Measurements from ENCODE around the gene DNAH8.
"Not testable (repeated sequence)": the region's sequence is repeated elsewhere in the genome, so short reads cannot be mapped to it uniquely, and the experiment has no call there.

The DNAH8 gene

DNA sequence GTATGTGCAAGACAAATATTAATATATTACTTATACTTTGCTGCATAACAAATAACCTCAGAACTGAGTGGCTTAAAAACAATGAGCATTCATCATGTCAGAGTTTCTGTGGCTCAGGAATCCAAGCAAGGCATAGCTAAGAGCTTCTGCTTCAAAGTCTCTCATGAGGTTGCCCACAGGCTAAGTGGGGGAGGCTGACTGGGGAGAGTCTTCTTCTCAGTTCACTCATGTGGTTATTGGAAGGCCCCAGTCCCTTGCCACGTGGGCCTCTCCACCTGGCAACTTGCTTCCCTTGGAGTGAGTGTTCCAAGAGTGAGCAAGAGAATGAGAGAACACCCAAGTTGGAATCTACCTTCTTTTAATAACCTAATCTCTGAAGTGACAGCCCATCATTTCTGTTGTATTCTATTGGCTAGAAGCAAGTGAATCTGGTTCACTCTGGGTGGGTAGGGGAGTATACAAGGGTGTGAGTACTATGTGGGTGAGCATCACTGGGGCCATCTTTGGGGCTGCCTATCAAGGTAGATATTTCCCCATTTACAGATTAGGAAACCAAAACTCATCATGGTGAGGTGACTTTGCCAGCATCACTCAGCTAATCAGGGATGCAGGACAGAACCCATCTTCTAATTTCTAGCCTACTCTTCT, 36.0 kb downstream of the DNAH8 start:
- no peak for DNase-seq

DNA sequence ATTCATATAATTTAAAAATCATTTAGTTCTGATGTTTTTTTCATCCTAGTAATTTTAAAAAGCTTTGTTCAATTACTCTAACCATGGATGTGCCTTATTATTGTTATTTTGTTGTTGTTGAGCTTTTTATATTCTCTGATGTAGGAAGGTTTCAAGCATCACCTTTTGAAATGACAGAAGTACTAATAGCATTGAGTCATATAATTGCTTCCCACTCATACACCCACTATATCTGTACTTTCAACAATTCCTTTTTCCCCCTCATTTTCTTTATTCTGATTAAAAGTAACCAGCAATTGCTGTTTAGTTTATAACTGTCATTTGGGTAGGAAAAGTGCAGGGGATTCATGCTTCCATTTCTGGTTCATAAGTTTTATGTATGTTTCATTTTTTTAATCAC, 38.6 kb downstream of the DNAH8 start:
- no peak for DNase-seq

DNA sequence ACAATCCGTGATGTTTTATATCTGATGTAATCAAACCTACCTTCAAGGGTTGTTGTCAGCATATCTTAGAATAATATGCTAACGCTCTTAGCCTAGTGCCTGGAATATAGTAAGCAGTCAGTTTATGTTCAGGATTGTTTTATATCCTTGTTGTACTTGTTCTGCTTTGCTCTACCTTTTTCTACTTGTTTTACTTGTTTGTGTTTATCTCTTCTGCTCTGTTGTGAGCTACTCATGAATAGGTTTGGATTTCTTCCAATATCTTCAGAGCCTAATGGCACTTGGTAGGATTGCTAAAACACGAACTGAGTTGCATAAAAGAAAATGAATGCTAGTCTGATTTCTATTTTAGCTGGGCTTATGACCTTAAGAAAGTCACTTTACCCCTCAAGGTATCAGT, 40.1 kb downstream of the DNAH8 start:
- no peak for DNase-seq

DNA sequence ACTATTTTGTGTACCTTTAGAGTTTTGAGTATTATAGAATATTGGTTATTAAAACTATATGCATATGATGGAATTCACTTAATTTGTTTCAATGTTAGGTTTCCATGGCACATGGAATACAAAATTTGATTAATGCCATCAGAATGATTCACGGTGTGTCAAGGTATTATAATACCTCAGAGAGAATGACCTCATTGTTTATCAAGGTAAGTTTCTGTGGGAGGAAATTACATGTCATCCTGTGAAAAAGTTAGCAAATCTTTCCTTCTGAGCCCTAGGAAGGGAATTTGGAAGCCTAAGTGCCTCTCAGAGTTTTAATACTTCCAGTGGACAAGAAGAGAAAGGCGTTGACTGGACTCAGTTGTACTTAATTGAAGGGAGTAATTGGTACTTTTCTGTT, 40.8 kb downstream of the DNAH8 start:
- DNase-seq: no peak

DNA sequence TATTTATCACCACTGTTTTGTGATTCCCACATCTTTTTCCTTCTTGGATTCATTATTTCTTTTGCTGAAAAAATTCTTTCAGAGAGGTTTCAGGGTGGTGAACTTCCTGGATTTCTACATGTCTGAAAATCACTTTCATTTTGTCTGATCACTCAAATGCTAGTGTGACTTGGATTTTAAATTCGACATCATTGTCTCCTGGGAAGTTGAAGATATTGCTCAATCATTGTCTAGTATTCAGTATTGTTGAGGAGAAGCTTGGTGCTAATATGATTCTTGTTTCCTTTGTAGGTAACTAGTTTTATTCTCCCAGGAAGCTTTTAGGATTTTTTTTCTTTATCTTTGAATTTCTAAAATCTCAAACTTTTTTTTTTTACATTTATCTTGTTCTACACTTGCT, 45.0 kb downstream of the DNAH8 start:
- DNase-seq: no peak

DNA sequence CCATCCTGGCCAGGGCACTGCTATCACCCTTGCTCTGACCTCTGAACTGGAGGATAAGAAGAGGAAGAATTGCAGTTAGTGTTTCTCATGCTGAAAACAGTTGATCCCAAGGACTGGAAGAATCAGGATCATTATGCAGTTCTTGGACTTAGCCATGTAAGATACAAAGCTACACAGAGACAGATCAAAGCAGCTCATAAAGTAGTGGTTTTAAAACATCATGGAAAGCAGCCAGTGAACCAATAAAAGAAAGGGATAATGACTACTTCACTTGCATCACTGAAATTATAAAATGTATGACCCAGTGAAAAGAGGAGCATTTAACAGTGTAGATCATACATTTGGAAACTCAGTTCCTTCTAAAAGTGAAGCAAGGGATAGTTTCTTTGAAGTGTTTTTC, 47.7 kb downstream of the DNAH8 start:
- no peak for DNase-seq

DNA sequence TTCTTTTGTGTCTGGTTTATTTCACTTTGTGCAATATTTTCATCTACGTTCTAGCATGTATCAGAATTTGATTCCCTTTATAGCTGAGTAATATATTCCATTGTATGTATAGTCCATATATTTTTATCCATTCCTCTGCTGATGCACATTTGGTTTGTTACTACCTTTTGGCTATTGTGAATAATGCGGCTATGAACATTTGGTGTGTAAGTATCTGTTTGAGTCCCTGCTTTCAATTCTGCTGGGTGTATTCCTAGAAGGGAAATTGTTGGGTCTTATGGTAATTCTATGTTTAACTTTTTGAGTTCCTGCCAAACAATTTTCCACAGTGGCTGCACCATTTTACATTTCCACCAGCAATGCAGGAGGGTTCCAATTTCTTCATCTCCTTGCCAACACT, 52.4 kb downstream of the DNAH8 start:
- no peak for DNase-seq

DNA sequence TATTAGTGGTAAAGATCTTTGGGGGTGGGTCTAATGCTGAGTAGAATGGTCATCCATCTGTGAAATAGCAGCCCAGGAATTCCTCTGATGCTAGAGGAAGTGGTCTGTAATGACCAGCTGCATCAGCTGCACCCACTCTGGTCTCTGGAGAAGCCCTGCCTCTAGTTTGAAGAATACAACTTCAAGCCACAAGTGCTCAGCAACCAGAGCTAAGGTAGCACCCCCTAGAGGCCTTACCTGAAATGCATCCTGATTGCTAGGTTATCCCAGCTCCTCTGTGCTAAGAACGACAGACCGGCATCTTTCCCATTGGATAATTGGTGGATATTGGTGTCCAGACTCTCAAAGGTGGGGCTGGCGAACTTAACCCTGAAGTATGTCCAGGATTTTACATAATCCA, 58.2 kb downstream of the DNAH8 start:
- no peak for DNase-seq

DNA sequence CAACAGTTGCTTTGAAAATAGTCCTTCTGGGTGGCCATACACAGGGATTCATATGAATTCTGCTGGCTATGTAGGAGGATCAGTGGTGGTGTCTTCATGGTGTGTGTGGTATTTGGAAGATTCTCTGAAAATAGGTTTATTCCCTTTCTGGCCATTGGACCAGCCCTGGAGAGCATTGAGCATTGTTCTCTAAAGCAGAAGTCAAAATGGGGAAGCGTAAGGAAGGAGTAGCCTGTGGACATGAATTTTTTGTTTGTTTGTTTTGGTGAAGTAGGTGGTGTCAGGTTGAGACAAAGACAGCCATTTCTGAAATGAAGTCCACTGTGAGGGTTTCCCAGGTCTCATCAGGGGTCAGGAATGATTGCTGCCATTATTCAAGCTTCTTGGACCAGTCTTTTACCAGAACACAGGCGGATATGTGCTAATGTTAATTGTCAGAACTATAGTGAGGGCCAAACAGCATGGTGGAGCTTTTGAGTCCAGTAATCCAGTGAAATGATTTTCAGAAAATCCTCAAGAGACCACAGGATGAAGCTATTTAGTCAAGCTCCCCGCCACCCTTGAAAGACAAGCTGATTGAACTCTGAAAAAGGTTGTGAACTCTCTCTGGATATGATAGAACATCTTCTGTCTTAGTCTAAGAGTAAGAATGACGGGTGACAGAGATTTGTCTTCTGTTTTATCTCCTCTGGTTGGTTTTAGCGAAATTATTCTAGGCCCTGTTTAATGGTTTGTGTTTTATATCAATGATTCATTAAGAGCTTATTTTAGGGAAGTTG, 60.0 kb downstream of the DNAH8 start:
- DNase-seq: no peak

DNA sequence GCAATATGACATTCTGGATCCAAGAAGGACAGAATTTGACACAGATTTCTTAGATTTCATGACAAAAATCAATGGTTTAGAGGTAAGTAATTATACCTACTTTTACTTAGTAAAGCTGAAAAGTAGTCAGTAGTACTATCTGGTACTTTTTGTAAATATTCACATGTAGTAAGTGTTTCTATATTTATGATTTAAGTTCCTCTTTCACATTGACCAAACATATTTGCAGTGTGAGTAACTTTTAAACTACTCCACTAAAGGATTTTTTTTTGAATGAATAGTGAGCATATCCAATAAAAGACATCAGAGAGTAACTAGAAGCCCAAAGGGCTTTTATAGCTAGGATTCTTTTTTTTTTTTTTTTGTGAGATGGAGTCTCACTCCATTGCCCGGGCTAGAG, 60.8 kb downstream of the DNAH8 start:
- DNase-seq: no peak

DNA sequence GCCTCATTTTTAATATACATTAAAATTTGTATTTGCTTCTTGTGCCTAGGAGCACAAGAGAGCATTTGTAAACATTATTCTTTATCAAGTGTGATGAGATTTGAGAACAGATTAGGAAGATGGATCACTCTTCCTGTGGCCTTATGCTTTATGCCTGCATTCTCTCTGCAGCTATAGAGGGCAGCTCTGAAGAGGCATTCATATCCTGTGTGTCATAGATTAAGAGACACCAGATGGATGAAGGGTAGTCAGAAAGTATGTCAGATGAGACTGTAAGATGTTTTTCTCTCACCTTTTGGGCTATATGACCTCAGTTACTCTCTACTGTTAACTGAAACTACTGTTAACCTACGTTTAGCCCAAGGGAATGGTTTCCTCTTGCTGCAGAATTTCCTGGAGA, 61.4 kb downstream of the DNAH8 start:
- no peak for DNase-seq

DNA sequence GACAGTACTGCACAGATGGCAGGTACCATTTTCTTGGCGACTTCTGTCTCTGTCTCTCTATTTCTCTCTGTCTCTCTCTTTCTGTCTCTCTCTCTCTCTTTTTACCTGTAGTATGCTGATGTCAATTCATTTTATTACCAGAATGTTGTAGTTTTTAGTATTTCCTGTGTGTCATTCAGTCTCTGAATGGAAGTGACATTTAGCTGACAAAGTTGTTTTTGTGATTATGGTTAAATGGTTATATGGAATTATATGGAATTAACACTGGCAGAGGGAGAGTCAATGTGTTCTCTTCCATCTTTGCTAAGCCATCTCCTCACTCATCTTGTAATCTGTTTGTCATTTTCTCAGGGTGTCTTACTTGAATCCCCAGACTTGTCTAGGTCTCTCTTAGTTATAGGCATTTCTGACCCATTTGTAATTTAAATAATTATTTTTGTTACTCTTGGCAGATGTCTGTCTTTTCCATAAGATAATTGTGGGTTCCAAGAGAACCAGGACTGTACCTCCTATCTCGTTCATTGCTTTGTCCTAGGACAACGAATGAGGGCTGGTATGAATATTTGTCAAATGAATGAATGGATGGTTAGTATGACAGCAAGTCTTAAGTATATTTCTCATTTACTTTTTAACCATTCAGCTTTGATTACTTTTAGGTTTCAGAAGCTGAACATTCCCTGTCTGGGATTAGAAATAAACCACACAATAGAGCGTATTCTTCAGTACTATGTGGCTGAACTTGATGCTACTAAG, 64.4 kb downstream of the DNAH8 start:
- no peak for DNase-seq

DNA sequence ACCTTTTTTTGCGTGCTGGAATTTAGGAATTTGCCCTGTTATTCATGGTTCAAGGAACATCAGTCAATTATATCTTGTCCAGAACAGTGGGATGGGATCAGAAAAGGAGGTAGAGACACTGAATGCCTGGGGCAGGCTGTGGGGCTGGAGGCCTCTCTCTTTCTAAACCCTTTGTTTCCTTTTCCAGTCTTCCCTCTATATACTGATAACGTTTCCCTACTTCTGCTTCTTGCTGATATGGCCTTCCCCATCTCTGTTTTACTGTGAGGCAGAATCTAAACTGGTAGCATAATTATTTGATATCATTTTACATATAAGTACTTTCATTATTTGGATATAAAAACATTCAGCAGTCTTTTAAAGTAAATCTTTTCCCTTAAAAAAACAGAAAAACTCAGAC, 67.5 kb downstream of the DNAH8 start:
- DNase-seq: no peak

DNA sequence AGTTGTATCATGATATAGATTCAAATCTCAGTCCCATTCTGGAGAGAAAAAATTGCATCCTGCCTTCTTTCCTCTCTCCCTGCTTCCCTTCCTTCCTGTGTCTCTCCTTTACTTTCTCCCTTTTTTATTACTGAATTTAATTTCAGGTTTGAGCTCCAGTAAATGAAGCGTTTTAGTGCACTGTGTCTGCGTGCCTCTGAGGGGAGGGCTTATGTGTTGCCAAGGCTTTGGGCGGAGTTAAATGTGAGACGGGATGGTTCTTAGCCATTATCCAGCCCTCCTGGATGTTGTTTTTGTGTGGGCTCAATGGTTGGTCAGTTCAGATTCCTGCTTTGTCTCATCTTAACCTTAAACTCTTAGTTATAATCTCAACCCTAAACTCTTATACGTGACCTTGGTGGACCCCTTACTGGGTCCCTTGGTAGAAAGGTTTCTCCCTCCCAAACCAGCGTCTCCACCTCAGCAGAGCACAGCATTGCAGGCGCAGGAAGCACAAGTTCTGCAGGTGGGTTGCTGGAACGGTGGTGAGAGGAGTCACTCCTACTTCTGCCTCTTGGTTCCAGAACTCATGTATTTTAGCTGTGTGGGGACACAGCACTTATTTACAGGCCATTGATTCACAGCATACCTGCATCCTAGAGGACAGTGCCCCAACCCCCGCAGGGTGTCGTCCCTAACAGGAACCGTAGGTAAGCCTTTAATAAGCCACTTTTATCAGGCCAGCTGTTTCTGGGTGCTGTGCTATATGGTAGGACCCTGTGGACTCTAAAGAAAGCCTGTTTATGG, 68.5 kb downstream of the DNAH8 start:
- no peak for DNase-seq

DNA sequence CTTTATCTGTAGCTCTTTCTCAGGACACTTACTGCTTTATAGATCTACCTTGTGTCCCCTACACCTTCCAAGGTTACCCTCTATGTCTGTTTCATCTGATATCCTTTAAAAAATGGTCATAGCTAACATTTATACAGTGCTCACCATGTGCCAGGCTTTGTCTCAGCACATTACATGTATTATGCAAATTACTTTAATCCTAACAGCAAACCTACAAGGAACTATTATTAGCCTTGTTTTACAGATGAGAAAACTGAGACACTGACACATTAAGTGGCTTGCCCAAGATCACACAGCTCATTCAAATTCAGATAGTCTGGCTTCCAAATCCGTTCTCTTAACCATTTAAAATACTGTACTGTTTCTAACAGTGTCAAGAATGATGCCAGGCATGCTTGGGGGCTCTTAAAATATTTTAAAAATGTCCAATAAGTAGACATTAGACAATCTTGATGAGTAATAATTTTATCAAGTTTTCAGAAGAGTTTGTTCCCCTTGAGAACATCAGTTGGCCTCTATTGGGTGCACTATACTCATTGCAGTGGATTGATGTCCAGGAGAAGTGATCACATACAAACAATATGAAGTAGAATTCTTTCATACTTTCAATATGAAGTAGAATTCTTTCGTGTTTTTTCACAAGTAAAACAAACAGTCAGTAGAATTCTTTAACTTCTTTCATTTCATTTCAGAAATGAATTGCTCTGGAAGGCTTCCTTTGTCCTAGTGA, 69.6 kb downstream of the DNAH8 start:
- DNase-seq: no peak

DNA sequence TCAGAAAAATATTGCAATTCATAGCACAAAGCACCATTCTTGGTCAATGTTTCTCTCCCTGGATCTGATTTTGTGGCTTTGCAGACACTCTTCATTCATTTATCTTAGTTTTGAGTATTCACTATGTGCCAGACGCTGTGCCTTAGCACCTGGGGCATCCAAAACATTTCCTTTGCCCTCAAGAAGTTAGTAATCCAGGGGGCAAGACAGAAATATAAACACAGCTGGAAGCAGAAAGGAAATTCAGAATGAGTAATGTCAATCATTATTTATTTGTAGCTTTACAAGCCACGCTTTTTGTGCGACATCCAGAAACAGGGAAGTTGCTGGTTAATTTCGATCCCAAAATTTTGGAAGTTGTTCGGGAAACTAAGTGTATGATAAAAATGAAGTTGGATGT, 71.4 kb downstream of the DNAH8 start:
- no peak for DNase-seq

DNA sequence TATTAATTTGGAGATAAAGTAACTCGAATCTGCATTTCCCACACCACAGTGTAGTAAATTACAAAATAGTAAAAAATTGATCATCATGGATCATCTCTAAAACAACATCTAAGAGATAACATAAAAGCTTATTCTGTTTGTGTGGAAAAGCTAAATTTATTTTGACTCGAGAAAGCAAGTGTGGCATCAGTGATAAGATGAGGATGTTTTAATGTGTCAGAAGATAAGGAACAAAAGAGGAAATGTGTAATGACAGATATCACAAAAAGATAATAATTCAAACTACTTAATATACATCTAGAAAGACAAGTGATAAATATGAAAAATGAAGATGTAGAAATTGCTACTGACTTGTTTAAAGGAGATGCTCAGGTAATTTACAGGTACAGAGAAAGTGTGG, 74.1 kb downstream of the DNAH8 start:
- no peak for DNase-seq

DNA sequence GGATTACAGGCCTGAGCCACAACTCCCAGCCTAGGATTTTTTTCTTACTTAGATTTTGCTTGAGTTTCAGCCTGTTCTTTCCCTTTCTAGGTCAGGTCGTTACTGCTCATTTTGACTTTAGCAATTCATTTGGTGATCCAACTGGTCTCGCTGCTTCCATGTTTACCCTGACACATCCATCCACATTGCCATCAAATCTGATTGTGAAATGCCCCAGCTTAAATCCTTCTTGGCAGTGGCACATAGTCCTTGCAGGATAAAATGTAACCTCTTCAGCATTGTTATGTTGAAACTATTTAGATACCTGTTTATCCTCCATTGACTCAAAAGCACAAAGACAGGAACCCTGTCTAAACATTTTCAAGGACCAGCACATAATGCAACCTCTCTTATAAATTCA, 77.2 kb downstream of the DNAH8 start:
- DNase-seq: no peak

DNA sequence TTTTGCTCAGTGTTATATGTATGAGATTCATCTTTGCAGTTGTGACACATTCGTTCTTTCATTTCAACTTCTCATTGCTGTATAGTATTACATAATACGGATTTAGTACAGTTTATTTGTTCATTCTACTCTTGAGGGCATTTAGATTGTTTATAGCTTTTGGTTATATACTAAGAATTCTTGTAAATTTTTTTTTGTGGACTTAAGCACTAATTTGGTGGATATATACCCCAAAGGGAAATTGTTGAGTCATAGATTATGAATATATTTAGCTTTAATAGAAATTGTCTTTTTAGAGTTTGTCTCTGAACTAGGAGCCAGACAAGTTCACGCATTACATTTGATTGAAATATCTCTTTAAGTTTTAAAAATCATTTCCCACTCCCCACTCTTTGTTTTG, 79.6 kb downstream of the DNAH8 start:
- no peak for DNase-seq

DNA sequence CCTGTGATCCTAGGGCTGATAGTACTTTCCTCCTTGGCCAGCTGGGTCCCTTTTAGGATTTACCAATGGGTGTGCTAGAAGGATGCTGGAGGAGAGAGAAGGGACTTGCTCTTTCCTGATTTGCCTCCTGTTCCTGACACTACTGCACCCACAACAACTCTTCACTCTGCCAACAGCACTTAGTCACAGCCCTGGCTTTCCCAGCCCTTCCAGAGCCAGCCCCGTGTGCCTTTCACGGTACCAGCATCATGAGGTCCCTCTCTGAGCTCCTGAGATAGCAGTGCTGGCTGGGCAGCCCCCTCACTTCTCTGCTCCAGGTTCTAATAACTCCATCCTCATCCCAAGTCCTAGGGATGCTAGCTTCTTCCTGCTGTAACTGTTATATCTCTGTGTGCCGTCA, 80.9 kb downstream of the DNAH8 start:
- DNase-seq: no peak

DNA sequence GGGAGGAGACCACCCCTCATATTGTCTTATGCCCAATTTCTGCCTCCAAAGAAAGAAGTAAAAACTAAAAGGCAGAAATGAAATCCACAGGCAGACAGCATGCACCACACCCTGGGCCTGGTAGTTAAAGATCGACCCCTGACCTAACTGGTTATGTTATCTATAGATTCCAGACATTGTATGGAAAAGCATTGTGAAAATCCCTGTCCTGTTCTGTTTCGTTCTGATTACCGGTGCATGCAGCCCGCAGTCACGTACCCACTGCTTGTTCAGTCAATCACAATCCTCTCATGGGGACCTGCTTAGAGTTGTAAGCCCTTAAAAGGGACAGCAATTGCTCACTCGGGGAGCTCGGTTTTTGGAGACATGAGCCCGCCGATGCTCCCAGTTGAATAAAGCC, 81.3 kb downstream of the DNAH8 start:
- not testable (repeated sequence) for DNase-seq

DNA sequence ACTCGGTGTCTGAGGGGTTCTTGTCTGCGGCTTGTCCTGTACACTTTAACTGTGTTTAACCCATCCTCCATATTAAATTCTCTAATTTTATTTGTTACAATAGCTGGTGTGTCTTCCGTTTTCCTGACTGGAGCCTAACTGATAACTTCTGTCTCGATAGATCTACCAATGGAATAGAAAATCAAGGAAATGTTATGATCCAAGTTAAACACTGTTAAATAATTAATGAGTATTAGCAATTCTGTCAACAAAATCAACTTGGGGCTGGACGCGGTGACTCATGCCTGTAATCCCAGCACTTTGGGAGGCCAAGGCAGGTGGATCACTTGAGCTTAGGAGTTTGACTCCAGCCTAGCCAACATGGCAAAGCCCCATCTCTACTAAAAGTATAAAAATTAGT, 81.7 kb downstream of the DNAH8 start:
- DNase-seq: no peak

DNA sequence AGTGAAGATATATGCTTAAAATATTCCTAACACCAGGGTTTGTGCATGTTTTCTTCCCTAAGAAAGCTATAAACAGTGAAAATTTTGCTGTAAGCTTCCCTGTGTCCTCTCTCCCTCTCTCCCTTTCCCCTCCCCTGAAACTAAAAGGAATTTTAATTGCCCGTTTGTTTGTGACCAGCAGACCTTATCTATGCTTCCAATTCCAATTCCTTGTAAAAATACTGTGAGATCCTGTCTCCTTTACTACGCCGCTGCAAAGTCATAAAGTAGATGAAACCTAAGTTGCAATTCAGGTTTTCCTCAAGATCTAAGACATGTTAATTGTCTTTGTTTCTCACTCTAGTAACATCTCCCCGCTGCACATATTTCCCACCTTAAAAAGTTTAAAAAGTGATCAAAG, 82.3 kb downstream of the DNAH8 start:
- DNase-seq: no peak
